GM18909 (cell line): Measurements from ENCODE around the gene GYS1.

Experiments used
- ATAC-seq: cut with Tn5 transposase; IDR thresholded peaks from one replicate; pipeline ENCODE4 v1.9.1; 2021; ENCODE audit warnings: mild to moderate bottlenecking; ENCODE audit not compliant: unreplicated experiment, poor library complexity

Gene GYS1

DNA sequence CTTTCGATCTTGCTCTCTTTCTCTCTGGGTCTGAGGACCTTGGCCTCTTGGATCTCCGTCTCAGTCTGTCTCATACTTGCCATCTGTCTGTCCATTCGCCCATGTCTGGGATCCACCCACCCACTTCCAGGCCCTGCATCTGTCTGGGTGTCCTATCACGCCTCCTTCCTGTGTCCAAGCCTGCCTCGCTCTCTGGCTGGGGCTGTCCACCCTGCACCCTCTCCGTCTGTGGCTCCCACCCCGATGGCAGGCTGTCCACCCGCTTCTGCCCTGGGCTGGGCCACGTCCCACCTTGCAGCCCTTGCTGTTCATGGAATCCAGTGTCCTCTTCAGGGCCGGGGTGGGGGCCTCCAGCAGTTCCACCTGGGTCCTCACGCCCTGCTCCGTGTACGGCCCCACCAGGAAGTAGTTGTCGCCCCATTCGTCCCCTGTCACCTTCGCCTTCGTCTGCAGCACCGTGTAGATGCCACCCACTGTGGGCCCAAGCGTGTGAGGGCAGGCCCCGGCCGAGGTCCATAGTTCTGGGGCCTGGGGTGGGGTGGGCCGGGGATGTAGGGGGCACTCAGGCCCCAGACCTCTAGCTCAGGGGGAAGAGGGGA, 2.0 kb downstream of the GYS1 start:
- ATAC-seq, result no peak

GRCh38 chr19:48990400-48990799, 2.7 kb downstream of the GYS1 start:
- ATAC-seq, result no peak

DNA sequence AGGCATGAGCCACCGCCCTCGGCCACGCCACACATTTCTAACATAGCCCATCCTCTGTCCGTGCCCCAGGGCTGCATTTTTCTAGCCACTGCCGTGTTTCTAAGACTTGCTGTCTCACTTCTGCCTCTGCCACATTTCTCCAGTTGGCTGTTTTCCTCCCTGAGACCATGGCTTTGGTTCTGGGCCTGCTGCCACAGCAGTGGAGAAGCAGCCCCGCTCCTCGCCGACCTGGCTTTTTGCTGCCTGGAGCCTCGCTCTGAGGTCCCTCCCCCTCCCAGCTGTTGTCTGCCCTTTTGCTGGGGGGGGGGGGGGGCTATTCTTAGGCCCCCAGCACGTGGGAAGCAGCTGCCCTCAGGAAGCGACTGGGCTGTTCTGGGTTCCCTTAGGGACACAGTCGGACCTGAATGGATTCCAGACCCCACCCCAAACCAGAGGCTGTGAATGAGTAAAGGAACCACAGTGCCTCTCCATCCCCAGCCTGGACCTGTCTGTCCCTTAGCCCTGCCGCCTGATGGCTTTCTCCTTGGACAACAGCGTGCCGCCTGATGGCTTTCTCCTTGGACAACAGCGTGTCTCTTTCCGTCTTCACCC, 3.3 kb downstream of the GYS1 start:
- no peak for ATAC-seq

DNA sequence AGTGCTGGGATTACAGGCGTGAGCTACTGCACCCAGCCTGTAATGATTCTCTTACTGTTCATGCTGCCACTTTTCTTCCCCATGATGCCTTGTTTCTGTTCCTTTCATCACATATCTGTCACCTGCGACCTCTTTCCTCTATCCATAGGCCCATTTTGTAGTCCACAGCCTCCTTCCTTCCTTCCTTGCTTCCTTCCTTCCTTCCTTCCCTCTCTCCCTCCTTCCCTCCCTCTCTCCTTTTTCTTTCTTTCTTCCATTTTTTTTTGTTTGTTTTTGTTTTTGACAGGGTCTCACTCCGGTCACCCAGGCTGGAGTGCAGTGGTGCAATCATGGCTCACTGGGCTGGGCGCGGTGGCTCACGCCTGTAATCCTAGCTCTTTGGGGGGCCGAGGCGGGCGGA, 4.2 kb downstream of the GYS1 start:
- no peak for ATAC-seq

GRCh38 chr19:48988286-48988685, 4.8 kb downstream of the GYS1 start:
- no peak for ATAC-seq

GRCh38 chr19:48987323-48987722, 5.8 kb downstream of the GYS1 start:
- ATAC-seq, result no peak

DNA sequence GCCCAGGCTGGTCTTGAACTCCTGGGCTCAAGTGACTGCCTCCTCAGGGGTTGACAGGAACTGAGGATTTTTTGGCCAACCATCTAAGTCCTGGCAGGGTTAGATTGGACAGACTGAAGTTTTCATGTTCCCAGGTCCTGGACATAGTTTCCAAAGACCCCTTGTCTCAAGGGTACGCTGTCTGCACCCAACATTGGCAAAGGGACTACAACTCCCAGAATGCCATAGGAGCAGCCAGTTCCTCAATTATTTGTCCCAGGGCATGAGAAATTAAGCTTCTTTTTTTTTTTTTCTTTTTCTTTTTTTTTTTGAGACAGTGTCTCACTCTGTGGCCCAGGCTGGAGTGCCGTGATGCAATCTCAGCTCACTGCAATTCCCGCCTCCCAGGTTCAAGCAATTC, 6.9 kb downstream of the GYS1 start:
- ATAC-seq, result no peak

- ATAC-seq, result no peak
Observed at GRCh38 chr19:48985711-48986110, 7.4 kb downstream of the GYS1 start.

DNA sequence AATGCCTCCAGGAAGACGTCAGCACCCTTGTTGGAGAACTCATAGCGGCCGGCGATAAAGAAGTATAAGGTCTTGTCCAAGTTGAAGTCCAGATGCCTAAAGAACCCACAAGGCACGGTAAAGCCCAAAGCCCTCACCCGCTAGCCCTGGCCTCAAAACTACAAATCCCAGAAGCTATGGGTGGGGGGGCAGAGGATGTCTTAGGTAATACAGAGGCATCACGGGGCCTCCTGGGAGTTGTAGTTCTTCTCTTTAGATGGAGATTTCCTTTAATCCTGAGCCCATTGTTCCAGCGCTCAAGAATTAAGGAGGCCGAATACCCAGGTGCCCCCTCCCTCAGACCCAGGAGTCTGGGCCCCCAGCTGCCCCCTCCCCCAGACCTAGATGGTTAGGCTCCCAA, 10.8 kb downstream of the GYS1 start:
- no peak for ATAC-seq

DNA sequence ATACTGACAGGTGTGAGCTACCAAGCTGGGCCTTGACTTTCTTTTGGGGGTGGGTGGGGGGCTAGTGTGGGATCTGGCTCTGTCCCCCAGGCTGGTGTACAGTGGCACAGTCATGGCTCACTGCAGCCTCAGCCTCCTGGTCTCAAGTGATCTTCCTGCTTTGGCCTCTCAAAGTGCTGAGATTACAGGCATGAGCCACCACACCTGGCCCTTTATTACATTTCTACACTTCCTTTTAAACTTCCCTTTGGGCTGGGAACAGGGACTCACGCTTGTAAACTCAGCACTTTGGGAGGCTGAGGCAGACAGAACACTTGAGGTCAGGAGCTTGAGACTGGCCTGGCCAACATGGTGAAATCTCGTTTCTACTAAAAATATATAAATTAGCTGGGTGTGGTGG, 16.0 kb downstream of the GYS1 start:
- ATAC-seq, result no peak

DNA sequence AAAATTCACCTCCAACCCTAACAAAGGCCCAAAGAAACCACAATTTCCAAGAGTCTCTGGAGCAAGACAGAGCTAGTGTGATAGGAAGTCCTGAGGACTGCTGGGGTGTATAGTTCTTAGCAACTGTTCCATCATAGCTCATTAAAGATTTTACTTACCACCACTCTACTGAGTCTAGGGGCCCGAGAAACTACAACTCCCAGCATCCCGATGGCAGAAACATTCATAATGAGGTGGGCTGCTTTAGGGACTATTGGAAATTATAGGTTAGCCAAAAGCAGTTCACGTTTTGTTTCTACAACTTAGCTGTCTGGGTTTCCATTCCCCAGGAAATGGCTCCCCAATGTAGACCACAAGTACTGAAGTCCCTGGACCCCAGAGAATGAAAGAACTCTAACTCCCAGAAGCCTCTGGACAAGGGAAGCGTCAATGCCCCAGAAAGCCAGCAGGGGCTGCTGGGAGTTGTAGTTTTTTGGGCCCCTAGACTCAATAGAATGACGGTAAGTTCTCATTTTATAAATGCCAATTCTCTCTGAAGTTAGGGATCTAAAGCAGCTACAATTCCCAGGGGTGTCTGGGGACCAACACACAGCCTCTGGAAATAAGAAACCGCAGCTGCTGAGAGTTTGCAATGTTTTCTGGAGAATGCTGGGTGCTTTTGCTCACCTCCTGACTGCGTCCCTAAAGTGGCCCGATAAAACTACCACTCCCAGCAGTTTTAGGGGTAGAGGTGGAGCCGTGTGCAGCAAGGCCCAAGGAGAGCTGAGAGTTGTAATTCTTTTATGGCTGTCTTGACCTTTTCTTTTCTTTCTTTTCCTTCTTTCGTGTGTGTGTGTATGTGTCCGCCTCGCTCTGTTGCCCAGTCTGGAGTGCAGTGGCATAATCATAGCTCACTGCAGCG, 16.9 kb downstream of the GYS1 start:
- no peak for ATAC-seq

DNA sequence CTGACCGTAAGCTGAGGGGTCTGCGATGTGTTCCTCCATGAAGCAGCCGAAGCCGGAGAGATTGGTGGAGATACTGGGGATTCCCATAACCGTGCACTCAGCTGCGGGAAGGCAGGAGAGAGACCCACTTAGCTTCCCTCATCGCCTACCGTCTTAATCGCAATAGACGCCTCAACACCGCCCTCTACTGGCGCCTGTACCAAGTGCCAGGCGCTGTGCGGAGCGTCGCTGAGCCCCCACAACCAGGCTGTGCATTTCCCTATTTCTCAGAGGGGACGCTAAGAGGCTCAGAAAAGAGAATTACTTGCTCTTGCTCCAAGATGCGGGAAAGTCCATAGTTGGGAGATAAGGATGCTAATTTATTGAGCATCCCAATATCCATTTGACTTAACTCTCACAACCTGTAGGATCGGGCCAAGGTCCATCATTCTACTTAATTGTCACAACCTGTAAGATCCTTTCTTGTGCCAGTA, 22.1 kb downstream of the GYS1 start:
- no peak for ATAC-seq

GRCh38 chr19:48970139-48970766, 22.9 kb downstream of the GYS1 start:
- no peak for ATAC-seq

- no peak for ATAC-seq
Observed at GRCh38 chr19:48969276-48970138, 23.6 kb downstream of the GYS1 start.

- ATAC-seq, result no peak
Observed at GRCh38 chr19:48968813-48969218, 24.3 kb downstream of the GYS1 start.

- no peak for ATAC-seq
Observed at GRCh38 chr19:48968179-48968661, 24.9 kb downstream of the GYS1 start.

DNA sequence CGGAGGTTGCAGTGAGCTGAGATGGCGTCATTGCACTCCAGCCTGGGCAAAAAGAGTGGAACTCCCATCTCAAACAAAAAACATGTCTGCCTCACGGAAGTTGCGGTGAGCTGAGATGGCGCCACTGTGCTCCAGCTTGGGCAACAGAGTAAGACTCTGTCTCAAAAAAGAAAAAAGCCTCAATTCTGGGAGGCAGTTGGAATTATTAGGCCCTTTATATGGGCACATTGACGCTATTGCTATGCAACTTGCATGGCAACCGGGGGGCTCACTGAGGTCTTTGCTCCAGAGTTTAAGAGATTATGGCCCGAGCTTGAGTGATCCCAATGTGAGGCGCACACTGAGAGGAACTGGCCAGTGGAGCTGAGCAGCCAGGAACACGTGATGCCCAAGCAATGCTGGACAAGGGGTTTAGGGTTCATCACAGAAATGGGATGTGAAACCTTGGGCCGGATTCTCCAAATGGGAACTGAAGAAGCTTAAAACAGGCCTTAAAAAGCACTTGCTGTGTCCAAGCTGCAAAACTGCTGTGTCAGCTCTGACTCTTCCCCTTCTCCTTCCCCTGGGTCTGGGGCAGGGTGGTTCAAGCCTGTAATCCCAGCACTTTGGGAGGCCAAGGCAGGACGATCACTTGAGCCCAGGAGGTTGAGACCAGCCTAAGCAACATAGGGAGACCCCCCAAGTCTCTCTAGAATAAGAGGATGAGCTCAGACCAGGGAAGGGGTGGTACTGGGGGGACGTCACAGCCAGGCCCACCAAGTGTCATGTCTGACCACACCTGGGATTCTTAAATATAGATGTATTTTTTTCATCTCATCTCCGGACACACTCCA, 25.5 kb downstream of the GYS1 start:
- ATAC-seq, result no peak

- no peak for ATAC-seq
Observed at GRCh38 chr19:48966541-48967345, 26.4 kb downstream of the GYS1 start.
